Measurements from ENCODE around the gene CALML6.

DNA sequence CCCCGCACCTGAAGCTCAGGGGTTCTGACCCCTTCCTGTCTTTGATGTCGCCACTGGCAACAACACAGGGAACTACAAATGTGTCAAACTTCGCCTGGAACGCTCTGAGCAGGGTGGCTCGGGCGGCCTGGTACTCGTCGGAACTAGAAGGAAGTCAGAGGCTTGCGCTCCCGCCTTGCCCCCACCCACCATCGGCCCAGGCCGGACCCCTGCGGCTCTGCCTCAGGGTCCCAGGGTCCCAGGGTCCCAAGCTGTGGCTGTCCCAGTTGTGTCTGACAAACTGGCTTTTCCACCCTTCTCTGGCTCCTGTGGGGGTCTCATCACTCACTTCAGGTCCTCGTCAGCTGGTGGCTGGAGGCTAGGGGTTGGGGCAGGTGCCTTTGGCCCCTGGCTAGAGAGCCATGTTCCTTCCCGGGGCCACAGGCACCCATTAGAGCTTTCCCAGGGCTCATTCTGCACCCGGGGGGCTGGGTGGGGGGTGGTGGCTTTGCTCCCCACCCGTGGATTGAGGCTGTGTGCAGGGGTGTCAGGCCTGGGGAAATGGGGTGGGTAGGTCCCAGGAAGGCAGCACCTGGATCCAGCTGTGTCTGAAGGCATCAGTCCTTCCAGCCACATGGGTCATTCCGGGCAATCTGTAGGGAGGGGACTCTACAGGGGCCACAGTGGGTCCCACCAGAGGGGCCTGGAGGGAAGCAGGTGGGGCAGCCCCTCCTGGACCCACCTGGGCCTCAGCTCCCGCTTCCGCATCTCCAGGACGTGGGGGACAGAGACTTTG, 12.0 kb downstream of the CALML6 start:
- TF ChIP-seq, protein P1, sequence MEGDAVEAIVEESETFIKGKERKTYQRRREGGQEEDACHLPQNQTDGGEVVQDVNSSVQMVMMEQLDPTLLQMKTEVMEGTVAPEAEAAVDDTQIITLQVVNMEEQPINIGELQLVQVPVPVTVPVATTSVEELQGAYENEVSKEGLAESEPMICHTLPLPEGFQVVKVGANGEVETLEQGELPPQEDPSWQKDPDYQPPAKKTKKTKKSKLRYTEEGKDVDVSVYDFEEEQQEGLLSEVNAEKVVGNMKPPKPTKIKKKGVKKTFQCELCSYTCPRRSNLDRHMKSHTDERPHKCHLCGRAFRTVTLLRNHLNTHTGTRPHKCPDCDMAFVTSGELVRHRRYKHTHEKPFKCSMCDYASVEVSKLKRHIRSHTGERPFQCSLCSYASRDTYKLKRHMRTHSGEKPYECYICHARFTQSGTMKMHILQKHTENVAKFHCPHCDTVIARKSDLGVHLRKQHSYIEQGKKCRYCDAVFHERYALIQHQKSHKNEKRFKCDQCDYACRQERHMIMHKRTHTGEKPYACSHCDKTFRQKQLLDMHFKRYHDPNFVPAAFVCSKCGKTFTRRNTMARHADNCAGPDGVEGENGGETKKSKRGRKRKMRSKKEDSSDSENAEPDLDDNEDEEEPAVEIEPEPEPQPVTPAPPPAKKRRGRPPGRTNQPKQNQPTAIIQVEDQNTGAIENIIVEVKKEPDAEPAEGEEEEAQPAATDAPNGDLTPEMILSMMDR (IDR thresholded peaks at IDR 0.05), result no peak
- TF ChIP-seq POLR2A (IDR thresholded peaks at IDR 0.05), result no peak

All from thyroid gland (tissue), 4 donors.